Measurements from ENCODE around the gene SMC3. TPM values are rescaled to one million over a fixed set of nuclear protein-coding genes. Genes with fewer than 3 reads are reported as not detected.
"Not testable (repeated sequence)": the region's sequence is repeated elsewhere in the genome, so short reads cannot be mapped to it uniquely, and the experiment has no call there.

The SMC3 gene
- total RNA-seq, 3 donors from 2014 or later = 26.6 to 37.8 (median 37.0) TPM

GRCh38 chr10:110529596-110530011 is 37.9 kb upstream of the SMC3 start:
- no peak for DNase-seq (ENCODE audit: low spot score in 2 of 2)
- intact Hi-C loops (cut with DNase I; ENCODE audit: low total_unique reads) = no loop called here
- H3K27ac ChIP-seq = peak overlapping the region in 1 of 2 donors; percentile 25
- no peaks in the 10 kb centered on the region for H3K4me1 ChIP-seq
- H3K4me3 ChIP-seq = peak overlapping the region in 2 of 3 donors; percentile 44 to 63
- H3K27me3 ChIP-seq = no peaks in the 10 kb centered on the region
- H3K9me3 ChIP-seq = no peaks in the 10 kb centered on the region
- no peak for TF ChIP-seq POLR2AphosphoS5 (IDR thresholded peaks at IDR 0.05)
- H3K36me3 ChIP-seq = no peaks in the 10 kb centered on the region

GRCh38 chr10:110530131-110530831 is 37.2 kb upstream of the SMC3 start:
- H3K9me3 ChIP-seq = no peaks in the 10 kb centered on the region
- no peaks in the 10 kb centered on the region for H3K36me3 ChIP-seq
- TF ChIP-seq POLR2AphosphoS5 (IDR thresholded peaks at IDR 0.05) (peak in 1 of 3 donors; percentile 26), POLR2A (IDR thresholded peaks at IDR 0.05) (no peak), CTCF (IDR thresholded peaks at IDR 0.05) (no peak)
- DNase-seq (ENCODE audit: low spot score in 2 of 2) = peak; percentile 54 to 66
- intact Hi-C loops (cut with DNase I; ENCODE audit: low total_unique reads) = no loop called here
- H3K27me3 ChIP-seq = no peaks in the 10 kb centered on the region
- H3K27ac ChIP-seq = peak overlapping the region in 1 of 2 donors; percentile 25
- H3K4me3 ChIP-seq = peak overlapping the region; percentile 13 to 63 (median 44)
- H3K4me1 ChIP-seq = no peaks in the 10 kb centered on the region

GRCh38 chr10:110531687-110532086 is 35.8 kb upstream of the SMC3 start:
- H3K4me1 ChIP-seq = no peaks in the 10 kb centered on the region
- no peaks in the 10 kb centered on the region for H3K36me3 ChIP-seq
- no peaks in the 10 kb centered on the region for H3K27me3 ChIP-seq
- H3K4me3 ChIP-seq = no peak overlapping the region
- no peaks in the 10 kb centered on the region for H3K9me3 ChIP-seq
- TF ChIP-seq POLR2A (IDR thresholded peaks at IDR 0.05) (no peak), POLR2AphosphoS5 (IDR thresholded peaks at IDR 0.05) (no peak), CTCF (IDR thresholded peaks at IDR 0.05) (no peak)
- DNase-seq (ENCODE audit: low spot score in 2 of 2) = no peak
- intact Hi-C loops (cut with DNase I; ENCODE audit: low total_unique reads) = no loop called here
- H3K27ac ChIP-seq = no peak overlapping the region

GRCh38 chr10:110532628-110533027 is 34.9 kb upstream of the SMC3 start:
- H3K4me3 ChIP-seq; H3K9me3 ChIP-seq; H3K4me1 ChIP-seq; DNase-seq (ENCODE audit: low spot score in 2 of 2); H3K27ac ChIP-seq; H3K36me3 ChIP-seq; intact Hi-C loops (cut with DNase I; ENCODE audit: low total_unique reads); H3K27me3 ChIP-seq: not testable (repeated sequence)

- no peaks in the 10 kb centered on the region for H3K27me3 ChIP-seq
- H3K4me1 ChIP-seq = no peaks in the 10 kb centered on the region
- no peak overlapping the region for H3K27ac ChIP-seq
- intact Hi-C loops (cut with DNase I; ENCODE audit: low total_unique reads) = no loop called here
- TF ChIP-seq POLR2AphosphoS5 (IDR thresholded peaks at IDR 0.05) = no peak
- TF ChIP-seq CTCF (IDR thresholded peaks at IDR 0.05) = no peak
- no peak for TF ChIP-seq POLR2A (IDR thresholded peaks at IDR 0.05)
- no peak overlapping the region for H3K4me3 ChIP-seq
- DNase-seq (ENCODE audit: low spot score in 2 of 2) = no peak
- H3K36me3 ChIP-seq = no peaks in the 10 kb centered on the region
- H3K9me3 ChIP-seq = no peaks in the 10 kb centered on the region
These were observed 34.3 kb upstream of the SMC3 start for GRCh38 chr10:110533149-110533548.

- DNase-seq (ENCODE audit: low spot score in 2 of 2) = no peak
- Histone ChIP-seq H3K9me3 (no peaks in the 10 kb centered on the region), H3K27me3 (no peaks in the 10 kb centered on the region), H3K4me1 (no peaks in the 10 kb centered on the region), H3K4me3 (no peak overlapping the region), H3K36me3 (no peaks in the 10 kb centered on the region), H3K27ac (no peak overlapping the region)
- intact Hi-C loops (cut with DNase I; ENCODE audit: low total_unique reads) = no loop called here
- TF ChIP-seq POLR2A (IDR thresholded peaks at IDR 0.05) = no peak
- TF ChIP-seq CTCF (IDR thresholded peaks at IDR 0.05) = no peak
- TF ChIP-seq POLR2AphosphoS5 (IDR thresholded peaks at IDR 0.05) = no peak
These were observed 32.9 kb upstream of the SMC3 start for GRCh38 chr10:110534571-110534970.

Measured in breast epithelium (tissue), 4 donors.